K562 (cell line): Measurements from ENCODE around the gene PIEZO2. TPM values are rescaled to one million over a fixed set of nuclear protein-coding genes. Genes with fewer than 3 reads are reported as not detected.

Experiments used
- ATAC-seq: fragments of 200-7000 bp; cut with Tn5 transposase; 3 replicates; pipeline ENCODE4 v1.9.1; 2020; ENCODE audit warnings: moderate library complexity
- BruUV-seq: library from RNA; stranded (reverse); fragments of 400-500 nt; replicated peaks from 2 replicates; lab custom pipeline; 2021; lab: Mats Ljungman, UMichigan
- CTCF ChIA-PET: fragments of 300-600 bp; formaldehyde crosslinking; extraction: SDS; loops from one replicate; lab custom pipeline; 2021; ENCODE audit warnings: low intra/inter-chr PET ratio; lab: Yijun Ruan, JAX
- POLR2A ChIA-PET: fragments of 300-600, 350-650 bp; sonication (Branson Sonifier 250); formaldehyde crosslinking; extraction: SDS; loops from one replicate; lab custom pipeline; 2021; ENCODE audit warnings: antibody characterized with exemption, inconsistent platforms; lab: Yijun Ruan, JAX
- DNase-seq, 4 experiments: peaks; one replicate each; pipeline versions ENCODE4 v3.0.0 to v3.0.0-alpha.2; 2011 to 2018; ENCODE audit warnings: low spot score in 3 of 4, mixed read lengths in 3 of 4; ENCODE audit errors: extremely low read depth in 1 of 4
- FAIRE-seq: peaks from 2 replicates; lab custom pipeline; 2011; peaks lifted over from hg19 to GRCh38; lab: Jason Lieb, UNC
- H2AFZ ChIP-seq: 2 replicates; pipeline ENCODE4 v1.6.0; 2011; ENCODE audit warnings: low read depth, low read length, control low read depth, inconsistent platforms
- H3K27ac ChIP-seq: fragments of 200-600 bp; 3 replicates; pipeline ENCODE4 v1.8.0; 2011; ENCODE audit warnings: low read depth, mild to moderate bottlenecking, control low read depth, inconsistent platforms, low read length, moderate library complexity, mixed read lengths; ENCODE audit errors: extremely low read depth
- H3K27me3 ChIP-seq, 2 experiments: fragments of 300-600 bp in 1 of 2; 2 replicates in 1 of 2; 3 replicates in 1 of 2; pipeline versions ENCODE4 v1.6.0 to v1.8.0; 2011; ENCODE audit warnings: inconsistent platforms in 2 of 2, low read length in 2 of 2, mild to moderate bottlenecking in 1 of 2, mixed read lengths in 1 of 2, moderate library complexity in 1 of 2; ENCODE audit not compliant: control insufficient read depth in 2 of 2, insufficient read depth in 2 of 2
- H3K36me3 ChIP-seq: fragments of 300-600 bp; 3 replicates; pipeline ENCODE4 v1.8.0; 2011; ENCODE audit warnings: mild to moderate bottlenecking, low read length, inconsistent platforms; ENCODE audit not compliant: control insufficient read depth, insufficient read depth
- H3K4me1 ChIP-seq, 2 experiments: fragments of 200-600 bp in 1 of 2; replicated peaks in 1 of 2; 2 replicates in 1 of 2; 3 replicates in 1 of 2; pipeline versions ENCODE4 v1.5.1 to v1.8.0; 2011; ENCODE audit warnings: inconsistent platforms in 2 of 2, low read length in 2 of 2, mild to moderate bottlenecking in 1 of 2, mixed read lengths in 1 of 2, moderate library complexity in 1 of 2; ENCODE audit not compliant: control insufficient read depth in 2 of 2, insufficient read depth in 2 of 2
- H3K4me2 ChIP-seq: 2 replicates; pipeline ENCODE4 v1.6.1; 2011; ENCODE audit warnings: low read length, control low read depth, inconsistent platforms, mixed read lengths; ENCODE audit not compliant: insufficient read depth
- H3K4me3 ChIP-seq: fragments of 200-600 bp; sonication (generic), shearing (Covaris generic); 2 replicates; pipeline ENCODE4 v1.5.1; 2016; ENCODE audit warnings: control low read depth, inconsistent platforms
- H3K79me2 ChIP-seq: fragments of 200-600 bp; 3 replicates; pipeline ENCODE4 v1.8.0; 2011; ENCODE audit warnings: low read length, inconsistent platforms; ENCODE audit not compliant: control insufficient read depth, insufficient read depth
- H3K9ac ChIP-seq, 2 experiments: 2 replicates each; pipeline versions ENCODE4 v1.6.0 to v1.6.1; 2011; ENCODE audit warnings: low read depth in 2 of 2, low read length in 2 of 2, control low read depth in 1 of 2, inconsistent platforms in 1 of 2, mild to moderate bottlenecking in 1 of 2, mixed read lengths in 1 of 2; ENCODE audit not compliant: insufficient read depth in 1 of 2
- H3K9me1 ChIP-seq: one replicate; pipeline ENCODE4 v1.6.0; 2011; ENCODE audit warnings: inconsistent platforms, mild to moderate bottlenecking, low read length, moderate library complexity; ENCODE audit not compliant: control insufficient read depth, insufficient read depth
- H3K9me3 ChIP-seq: replicated peaks from 2 replicates; pipeline ENCODE4 v1.5.1; 2011; ENCODE audit warnings: low read depth, low read length, inconsistent platforms; ENCODE audit not compliant: control insufficient read depth, insufficient read depth
- H4K20me1 ChIP-seq: replicated peaks from 2 replicates; pipeline ENCODE4 v1.6.1; 2011; ENCODE audit warnings: low read length, inconsistent platforms, mixed read lengths; ENCODE audit not compliant: control insufficient read depth, insufficient read depth
- ETV6 ChIP-seq, 3 experiments: fragments of 150-350 bp in 1 of 3; sonication (generic) in 1 of 3; formaldehyde crosslinking in 1 of 3; IDR thresholded peaks; 2 replicates each; pipeline versions ENCODE4 v1.6.1 to v1.8.0; 2014 to 2022; ENCODE audit warnings: borderline replicate concordance in 2 of 3, low read depth in 2 of 3, antibody characterized with exemption in 1 of 3, low read length in 1 of 3, mild to moderate bottlenecking in 1 of 3, missing genetic modification reagents in 1 of 3
- MIER1 ChIP-seq: fragments of 450-650 bp; IDR thresholded peaks from 2 replicates; pipeline ENCODE4 v1.6.1; 2016; ENCODE audit warnings: antibody characterized with exemption, mild to moderate bottlenecking, low read depth
- POLR3A ChIP-seq: IDR thresholded peaks from 2 replicates; pipeline ENCODE4 v1.6.1; 2011; ENCODE audit warnings: borderline replicate concordance, mild to moderate bottlenecking, moderate library complexity; ENCODE audit not compliant: insufficient read length, insufficient read depth; ENCODE audit errors: extremely low read depth
- SREBF2 ChIP-seq: sonication (generic); formaldehyde crosslinking; IDR thresholded peaks from 2 replicates; pipeline ENCODE4 v1.4.0; 2020; ENCODE audit warnings: mild to moderate bottlenecking, missing genetic modification reagents
- SRSF1 ChIP-seq: fragments of 200-400 bp; formaldehyde crosslinking; IDR thresholded peaks from 2 replicates; pipeline ENCODE4 v1.6.1; 2017; ENCODE audit warnings: mild to moderate bottlenecking, low read depth, low read length, moderate library complexity
- SRSF7 ChIP-seq: fragments of 200-400 bp; formaldehyde crosslinking; optimal IDR thresholded peaks from 2 replicates; pipeline ENCODE3; 2017; ENCODE audit warnings: mild to moderate bottlenecking, low read depth, low read length
- TOE1 ChIP-seq, 2 experiments: fragments of 450-650 bp in 1 of 2; sonication (generic) in 1 of 2; formaldehyde crosslinking in 1 of 2; IDR thresholded peaks; 2 replicates each; pipeline versions ENCODE4 v1.7.1 to v1.8.0; 2016 to 2022; ENCODE audit warnings: borderline replicate concordance in 2 of 2, mild to moderate bottlenecking in 2 of 2, antibody characterized with exemption in 1 of 2, inconsistent platforms in 1 of 2, low read depth in 1 of 2, missing genetic modification reagents in 1 of 2, moderate library complexity in 1 of 2
- ZNF263 ChIP-seq: sonication (generic); formaldehyde crosslinking; IDR thresholded peaks from 2 replicates; pipeline ENCODE4 v1.8.0; 2022; ENCODE audit warnings: mild to moderate bottlenecking, missing genetic modification reagents, borderline replicate concordance
- ZNF57 ChIP-seq: fragments of 450-650 bp; formaldehyde crosslinking; IDR thresholded peaks from 2 replicates; pipeline ENCODE4 v1.4.0; 2020; ENCODE audit warnings: mild to moderate bottlenecking, moderate library complexity
- ZNF764 ChIP-seq: fragments of 250-450 bp; sonication (Bioruptor Pico); IDR thresholded peaks from 2 replicates; pipeline ENCODE4 v1.4.0; 2020; ENCODE audit warnings: low read depth, mild to moderate bottlenecking, moderate library complexity
- WGBS: fragments of 100-300 bp; shearing (Covaris generic); methylation state at CpG from one replicate; pipeline ENCODE4 v1.1.6; 2016; ENCODE audit warnings: low coverage, mixed read lengths; ENCODE audit not compliant: insufficient coverage; ENCODE audit errors: missing lambda C conversion rate; 5-methylcytosine and 5-hydroxymethylcytosine counted together
- in situ Hi-C: fragments of 300-500 bp; cut with MboI; formaldehyde crosslinking; loops from 4 replicates; pipeline ENCODE4 v1.15.0; 2018; ENCODE audit warnings: inconsistent platforms, mixed read lengths
- intact Hi-C: fragments of 100-400 bp; cut with micrococcal nuclease; formaldehyde crosslinking; loops from 2 replicates; pipeline ENCODE4 v1.14.2; 2022
- polyA plus RNA-seq, 8 experiments: library from polyadenylated mRNA; depleted of rRNA in 4 of 8; stranded (reverse) in 5 of 8; unstranded in 3 of 8; fragments of >200 nt; fragmentation: Nextera tagmentation in 2 of 8; fragmentation: Illumina TruSeq in 1 of 8; extraction: Ambion mirVana in 2 of 8; extraction: Trizol in 1 of 8; gene quantifications; 2 replicates each; pipeline versions ENCODE4 v1.2.1 to v1.2.3, GENCODE V29; 2011 to 2014; ENCODE audit warnings: inconsistent platforms in 1 of 8, missing spikeins in 1 of 8
- total RNA-seq, 7 experiments: library from RNA; depleted of rRNA in 6 of 7; stranded (reverse); fragments of >200 nt in 6 of 7; fragmentation: Illumina TruSeq in 2 of 7; extraction: Trizol in 2 of 7; gene quantifications; 2 replicates each; pipeline versions ENCODE4 v1.2.1 to v1.2.3, GENCODE V29; 2011 to 2021; ENCODE audit warnings: low replicate concordance in 1 of 7
- TF ChIP-seq, protein P1 (sequence below): sonication (generic); formaldehyde crosslinking; IDR thresholded peaks from 2 replicates; pipeline ENCODE4 v1.8.0; 2022; ENCODE audit warnings: mild to moderate bottlenecking, missing genetic modification reagents
- TF ChIP-seq, protein P2 (sequence below): fragments of 250-450 bp; sonication (Bioruptor Pico); IDR thresholded peaks from 2 replicates; pipeline ENCODE4 v1.4.0; 2020; ENCODE audit warnings: mild to moderate bottlenecking, moderate library complexity, borderline replicate concordance
- TF ChIP-seq, protein P3 (sequence below): fragments of 450-650 bp; IDR thresholded peaks from 2 replicates; pipeline ENCODE4 v1.6.1; 2018; ENCODE audit not compliant: partially characterized antibody

Gene PIEZO2
- total and polyA plus RNA-seq, 9 of the 15 experiments (the other 6 are each of a cell fraction or from before 2014, with no cell fraction given): 0.54 to 4.1 (median 2.0) TPM

DNA sequence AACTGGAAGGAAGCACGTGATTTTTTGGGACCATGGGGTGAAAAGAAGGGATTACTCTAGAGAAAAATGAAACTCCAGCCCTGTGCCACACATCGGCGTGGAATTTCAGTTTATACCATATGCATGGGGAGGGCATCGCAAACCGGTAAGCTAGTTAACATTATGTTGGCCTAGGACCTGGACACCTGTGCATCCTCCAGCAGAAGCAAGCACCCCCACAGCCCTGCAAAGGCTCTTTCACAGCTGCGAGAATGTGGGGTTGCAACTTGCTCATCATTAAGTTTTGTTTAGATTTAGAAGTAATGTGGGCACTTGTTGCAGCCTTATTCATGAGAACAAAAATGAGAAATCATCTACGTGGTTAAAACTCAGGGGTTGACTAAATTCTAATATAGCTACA is 299.2 kb downstream of the PIEZO2 start:
- H3K27me3 ChIP-seq: peaks cover 0 to 5% of the 10 kb centered on the region in 2 experiments; a peak in 1 of 5 replicates
- BruUV-seq: no TSS peak
- ChIA-PET CTCF (no interaction called here), POLR2A (no interaction called here)
- no peak for ATAC-seq
- no peaks in the 10 kb centered on the region for H3K79me2 ChIP-seq
- no peaks in the 10 kb centered on the region for H3K4me1 ChIP-seq
- H3K27ac ChIP-seq: no peak overlapping the region
- 17% methylated on average over 7 of the region's 7 CpGs for WGBS
- H3K9me3 ChIP-seq: no peaks in the 10 kb centered on the region
- FAIRE-seq: no peak
- no peak overlapping the region for H3K4me3 ChIP-seq
- H3K9me1 ChIP-seq: no peaks in the 10 kb centered on the region
- DNase-seq: no peak
- in situ Hi-C loops (no loop called here), intact Hi-C loops (no loop called here)
- H2AFZ ChIP-seq: no peak overlapping the region
- H3K36me3 ChIP-seq: no peaks in the 10 kb centered on the region
- no peak overlapping the region for H3K9ac ChIP-seq
- no peaks in the 10 kb centered on the region for H4K20me1 ChIP-seq
- H3K4me2 ChIP-seq: no peak overlapping the region
- TF ChIP-seq ZNF764 (CRISPR knock-in tag): no peak
- no peak for TF ChIP-seq ZNF57 (CRISPR knock-in tag)
- TF ChIP-seq TOE1 (IDR thresholded peaks at IDR 0.05; ENCODE audit: borderline replicate concordance): no peak
- TF ChIP-seq TOE1 (CRISPR knock-in tag; IDR thresholded peaks at IDR 0.05; ENCODE audit: borderline replicate concordance, low read depth): no peak
- no peak for TF ChIP-seq SRSF1
- TF ChIP-seq, protein P1, sequence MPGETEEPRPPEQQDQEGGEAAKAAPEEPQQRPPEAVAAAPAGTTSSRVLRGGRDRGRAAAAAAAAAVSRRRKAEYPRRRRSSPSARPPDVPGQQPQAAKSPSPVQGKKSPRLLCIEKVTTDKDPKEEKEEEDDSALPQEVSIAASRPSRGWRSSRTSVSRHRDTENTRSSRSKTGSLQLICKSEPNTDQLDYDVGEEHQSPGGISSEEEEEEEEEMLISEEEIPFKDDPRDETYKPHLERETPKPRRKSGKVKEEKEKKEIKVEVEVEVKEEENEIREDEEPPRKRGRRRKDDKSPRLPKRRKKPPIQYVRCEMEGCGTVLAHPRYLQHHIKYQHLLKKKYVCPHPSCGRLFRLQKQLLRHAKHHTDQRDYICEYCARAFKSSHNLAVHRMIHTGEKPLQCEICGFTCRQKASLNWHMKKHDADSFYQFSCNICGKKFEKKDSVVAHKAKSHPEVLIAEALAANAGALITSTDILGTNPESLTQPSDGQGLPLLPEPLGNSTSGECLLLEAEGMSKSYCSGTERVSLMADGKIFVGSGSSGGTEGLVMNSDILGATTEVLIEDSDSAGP (CRISPR knock-in tag): no peak
- TF ChIP-seq, protein P2, sequence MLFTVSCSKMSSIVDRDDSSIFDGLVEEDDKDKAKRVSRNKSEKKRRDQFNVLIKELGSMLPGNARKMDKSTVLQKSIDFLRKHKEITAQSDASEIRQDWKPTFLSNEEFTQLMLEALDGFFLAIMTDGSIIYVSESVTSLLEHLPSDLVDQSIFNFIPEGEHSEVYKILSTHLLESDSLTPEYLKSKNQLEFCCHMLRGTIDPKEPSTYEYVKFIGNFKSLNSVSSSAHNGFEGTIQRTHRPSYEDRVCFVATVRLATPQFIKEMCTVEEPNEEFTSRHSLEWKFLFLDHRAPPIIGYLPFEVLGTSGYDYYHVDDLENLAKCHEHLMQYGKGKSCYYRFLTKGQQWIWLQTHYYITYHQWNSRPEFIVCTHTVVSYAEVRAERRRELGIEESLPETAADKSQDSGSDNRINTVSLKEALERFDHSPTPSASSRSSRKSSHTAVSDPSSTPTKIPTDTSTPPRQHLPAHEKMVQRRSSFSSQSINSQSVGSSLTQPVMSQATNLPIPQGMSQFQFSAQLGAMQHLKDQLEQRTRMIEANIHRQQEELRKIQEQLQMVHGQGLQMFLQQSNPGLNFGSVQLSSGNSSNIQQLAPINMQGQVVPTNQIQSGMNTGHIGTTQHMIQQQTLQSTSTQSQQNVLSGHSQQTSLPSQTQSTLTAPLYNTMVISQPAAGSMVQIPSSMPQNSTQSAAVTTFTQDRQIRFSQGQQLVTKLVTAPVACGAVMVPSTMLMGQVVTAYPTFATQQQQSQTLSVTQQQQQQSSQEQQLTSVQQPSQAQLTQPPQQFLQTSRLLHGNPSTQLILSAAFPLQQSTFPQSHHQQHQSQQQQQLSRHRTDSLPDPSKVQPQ (CRISPR knock-in tag): no peak
- no peak for TF ChIP-seq MIER1
- TF ChIP-seq, protein P3, sequence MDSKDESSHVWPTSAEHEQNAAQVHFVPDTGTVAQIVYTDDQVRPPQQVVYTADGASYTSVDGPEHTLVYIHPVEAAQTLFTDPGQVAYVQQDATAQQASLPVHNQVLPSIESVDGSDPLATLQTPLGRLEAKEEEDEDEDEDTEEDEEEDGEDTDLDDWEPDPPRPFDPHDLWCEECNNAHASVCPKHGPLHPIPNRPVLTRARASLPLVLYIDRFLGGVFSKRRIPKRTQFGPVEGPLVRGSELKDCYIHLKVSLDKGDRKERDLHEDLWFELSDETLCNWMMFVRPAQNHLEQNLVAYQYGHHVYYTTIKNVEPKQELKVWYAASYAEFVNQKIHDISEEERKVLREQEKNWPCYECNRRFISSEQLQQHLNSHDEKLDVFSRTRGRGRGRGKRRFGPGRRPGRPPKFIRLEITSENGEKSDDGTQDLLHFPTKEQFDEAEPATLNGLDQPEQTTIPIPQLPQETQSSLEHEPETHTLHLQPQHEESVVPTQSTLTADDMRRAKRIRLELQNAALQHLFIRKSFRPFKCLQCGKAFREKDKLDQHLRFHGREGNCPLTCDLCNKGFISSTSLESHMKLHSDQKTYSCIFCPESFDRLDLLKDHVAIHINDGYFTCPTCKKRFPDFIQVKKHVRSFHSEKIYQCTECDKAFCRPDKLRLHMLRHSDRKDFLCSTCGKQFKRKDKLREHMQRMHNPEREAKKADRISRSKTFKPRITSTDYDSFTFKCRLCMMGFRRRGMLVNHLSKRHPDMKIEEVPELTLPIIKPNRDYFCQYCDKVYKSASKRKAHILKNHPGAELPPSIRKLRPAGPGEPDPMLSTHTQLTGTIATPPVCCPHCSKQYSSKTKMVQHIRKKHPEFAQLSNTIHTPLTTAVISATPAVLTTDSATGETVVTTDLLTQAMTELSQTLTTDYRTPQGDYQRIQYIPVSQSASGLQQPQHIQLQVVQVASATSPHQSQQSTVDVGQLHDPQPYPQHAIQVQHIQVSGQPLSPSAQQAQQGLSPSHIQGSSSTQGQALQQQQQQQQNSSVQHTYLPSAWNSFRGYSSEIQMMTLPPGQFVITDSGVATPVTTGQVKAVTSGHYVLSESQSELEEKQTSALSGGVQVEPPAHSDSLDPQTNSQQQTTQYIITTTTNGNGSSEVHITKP: no peak
- no peak for TF ChIP-seq ETV6 (IDR thresholded peaks at IDR 0.05; ENCODE audit: borderline replicate concordance in 1 of 2, low read depth in 2 of 2, low read length in 1 of 2)
- TF ChIP-seq ETV6 (CRISPR knock-in tag; IDR thresholded peaks at IDR 0.05; ENCODE audit: borderline replicate concordance): no peak
- TF ChIP-seq ZNF263 (CRISPR knock-in tag): no peak
- no peak for TF ChIP-seq SRSF7
- TF ChIP-seq SREBF2 (CRISPR knock-in tag): no peak
- no peak for TF ChIP-seq POLR3A
